Thymus (tissue), 11 donors: Measurements from ENCODE around the gene ZNF425. TPM values are rescaled to one million over a fixed set of nuclear protein-coding genes. Genes with fewer than 3 reads are reported as not detected.
"Not testable (repeated sequence)": the region's sequence is repeated elsewhere in the genome, so short reads cannot be mapped to it uniquely, and the experiment has no call there.

Source experiments
- DNase-seq, 9 donors: peaks; one replicate each; pipeline ENCODE4 v3.0.0-alpha.2; 2013; ENCODE audit warnings: low spot score in 9 of 9, low read depth in 6 of 9, missing footprints in 1 of 9
- H3K27ac ChIP-seq, 2 donors: one replicate each; pipeline ENCODE4 v1.5.1; 2013; ENCODE audit warnings: control low read depth in 1 of 2, low read depth in 1 of 2, low read length in 1 of 2, mild to moderate bottlenecking in 1 of 2, moderate library complexity in 1 of 2
- H3K27me3 ChIP-seq, 2 donors: one replicate each; pipeline ENCODE4 v1.5.1; 2013; ENCODE audit warnings: low read length in 1 of 2; ENCODE audit not compliant: control insufficient read depth in 2 of 2, insufficient read depth in 1 of 2
- H3K36me3 ChIP-seq, 2 donors: one replicate each; pipeline ENCODE4 v1.5.1; 2013; ENCODE audit warnings: low read length in 1 of 2, mild to moderate bottlenecking in 1 of 2, moderate library complexity in 1 of 2; ENCODE audit not compliant: control insufficient read depth in 2 of 2, insufficient read depth in 2 of 2
- H3K4me1 ChIP-seq, 2 donors: one replicate each; pipeline ENCODE4 v1.5.1; 2013; ENCODE audit warnings: low read length in 2 of 2; ENCODE audit not compliant: control insufficient read depth in 2 of 2, insufficient read depth in 2 of 2
- H3K4me3 ChIP-seq, 2 donors: one replicate each; pipeline ENCODE4 v1.5.1; 2013; ENCODE audit warnings: low read length in 2 of 2, control low read depth in 1 of 2, mild to moderate bottlenecking in 1 of 2
- H3K9me3 ChIP-seq, 2 donors: one replicate each; pipeline ENCODE4 v1.5.1; 2013; ENCODE audit warnings: low read length in 1 of 2, mild to moderate bottlenecking in 1 of 2; ENCODE audit not compliant: control insufficient read depth in 2 of 2, insufficient read depth in 1 of 2
- WGBS: extraction: QIAGEN DNeasy Blood & Tissue Kit; methylation state at CpG from one replicate; pipeline ENCODE4 v1.1.7; 2013; 5-methylcytosine and 5-hydroxymethylcytosine counted together
- polyA plus RNA-seq: library from polyadenylated mRNA; stranded (reverse); fragments of 200-250 nt; gene quantifications from one replicate; pipeline ENCODE4 v1.2.3, GENCODE V29; 2013
- total RNA-seq: library from RNA; stranded (reverse); fragments of 120-200 nt; gene quantifications from one replicate; pipeline ENCODE4 v1.2.4, GENCODE V29; 2013
- donor health status: healthy.

Gene ZNF425
- total and polyA plus RNA-seq, 2 donors = 1.6 to 2.2 TPM

- peaks cover 28 to 32% of the 10 kb centered on the region in 2 donors for H3K36me3 ChIP-seq
- 98% methylated on average over 11 of the region's 11 CpGs for WGBS
- H3K9me3 ChIP-seq = no peaks in the 10 kb centered on the region
- H3K4me1 ChIP-seq = peaks cover 2 to 5% of the 10 kb centered on the region in 2 donors
- no peak for DNase-seq
- H3K4me3 ChIP-seq = no peak overlapping the region
- H3K27me3 ChIP-seq = no peaks in the 10 kb centered on the region
- no peak overlapping the region for H3K27ac ChIP-seq
Observed at GRCh38 chr7:149154056-149154455, 27.9 kb upstream of the ZNF425 start.

GRCh38 chr7:149153346-149153745 is 27.2 kb upstream of the ZNF425 start:
- no peak for DNase-seq
- WGBS = 98% methylated on average over 2 of the region's 2 CpGs
- Histone ChIP-seq H3K27ac (no peak overlapping the region), H3K4me3 (no peak overlapping the region), H3K36me3 (peaks cover 28 to 32% of the 10 kb centered on the region in 2 donors), H3K4me1 (peaks cover 6 to 9% of the 10 kb centered on the region in 2 donors), H3K9me3 (no peaks in the 10 kb centered on the region), H3K27me3 (no peaks in the 10 kb centered on the region)

- Histone ChIP-seq H3K27me3 (no peaks in the 10 kb centered on the region), H3K4me1 (peaks cover 7 to 20% of the 10 kb centered on the region in 2 donors), H3K9me3 (no peaks in the 10 kb centered on the region), H3K4me3 (no peak overlapping the region), H3K27ac (no peak overlapping the region), H3K36me3 (peaks cover 14 to 20% of the 10 kb centered on the region in 2 donors)
- WGBS = 73% methylated on average over 4 of the region's 4 CpGs
- DNase-seq = no peak
Observed at GRCh38 chr7:149150981-149151380, 24.9 kb upstream of the ZNF425 start.

GRCh38 chr7:149147752-149148653 is 21.9 kb upstream of the ZNF425 start:
- under 1% methylated on average over 86 of the region's 86 CpGs for WGBS
- H3K4me3 ChIP-seq = peak overlapping the region; percentile 84 to 92
- H3K4me1 ChIP-seq = peaks cover 12 to 29% of the 10 kb centered on the region in 2 donors
- H3K9me3 ChIP-seq = no peaks in the 10 kb centered on the region
- H3K27me3 ChIP-seq = no peaks in the 10 kb centered on the region
- peak overlapping the region; percentile 68 to 90 for H3K27ac ChIP-seq
- peak in 6 of 9 donors; percentile 32 to 74 (median 48) for DNase-seq
- H3K36me3 ChIP-seq = no peaks in the 10 kb centered on the region

- no peaks in the 10 kb centered on the region for H3K27me3 ChIP-seq
- H3K9me3 ChIP-seq = no peaks in the 10 kb centered on the region
- under 1% methylated on average over 79 of the region's 79 CpGs for WGBS
- no peaks in the 10 kb centered on the region for H3K36me3 ChIP-seq
- peak within 1 kb of the TSS; percentile 84 to 92 for H3K4me3 ChIP-seq
- peak within 1 kb of the TSS; percentile 90 to 93 for H3K27ac ChIP-seq
- H3K4me1 ChIP-seq = peaks cover 12 to 29% of the 10 kb centered on the region in 2 donors
- peak in 8 of 9 donors; percentile 56 to 92 (median 80) for DNase-seq
Observed at GRCh38 chr7:149147072-149147751, 21.1 kb upstream of the ZNF425 start, which contains the start of gene ZNF398. ZNF398 (plus strand) TSS chr7:149147453; CDS start chr7:149147743, 290 bp downstream.

GRCh38 chr7:149145031-149145845 is 19.1 kb upstream of the ZNF425 start:
- Histone ChIP-seq H3K4me3 (no peak overlapping the region), H3K4me1 (peaks cover 12 to 29% of the 10 kb centered on the region in 2 donors), H3K27me3 (no peaks in the 10 kb centered on the region), H3K27ac (peak overlapping the region; percentile 30 to 61), H3K36me3 (no peaks in the 10 kb centered on the region), H3K9me3 (no peaks in the 10 kb centered on the region)
- 95% methylated on average over 8 of the region's 8 CpGs for WGBS
- DNase-seq = peak in 1 of 9 donors; percentile 12

GRCh38 chr7:149144436-149144922 is 18.4 kb upstream of the ZNF425 start:
- DNase-seq, H3K27me3 ChIP-seq, H3K36me3 ChIP-seq, H3K4me3 ChIP-seq, H3K9me3 ChIP-seq: not testable (repeated sequence)
- 96% methylated on average over 14 of the region's 14 CpGs for WGBS
- peaks cover 12 to 28% of the 10 kb centered on the region in 2 donors for H3K4me1 ChIP-seq
- peak overlapping the region in 1 of 2 donors; percentile 43 for H3K27ac ChIP-seq

- 97% methylated on average over 4 of the region's 4 CpGs for WGBS
- DNase-seq = no peak
- no peak overlapping the region for H3K27ac ChIP-seq
Observed at GRCh38 chr7:149141893-149142292, 15.8 kb upstream of the ZNF425 start.

More at GRCh38 chr7:149141893-149142292, 15.8 kb upstream of the ZNF425 start:
- Histone ChIP-seq H3K9me3 (no peaks in the 10 kb centered on the region), H3K4me3 (no peak overlapping the region), H3K36me3 (no peaks in the 10 kb centered on the region), H3K27me3 (no peaks in the 10 kb centered on the region), H3K4me1 (peaks cover 5 to 18% of the 10 kb centered on the region in 2 donors)
